ENCODE measurements around the gene ZNF415.
A peak's percentile ranks its signal among the peaks of the same experiment; 100 is the strongest.
"Not testable (repeated sequence)": the region's sequence is repeated elsewhere in the genome, so short reads cannot be mapped to it uniquely, and the experiment has no call there.

ZNF415 gene

GRCh38 chr19:53132141-53132991 lies at the start of gene ZNF415:
ZNF415 (minus strand) TSS chr19:53132910; CDS start chr19:53122676, 10,234 bp downstream.
- DNase-seq (ENCODE audit: low read depth in 2 of 2), result peak; percentile 23 to 39

GRCh38 chr19:53182202-53182601 lies 49.5 kb upstream of the ZNF415 start:
- no peak for DNase-seq (ENCODE audit: low read depth in 2 of 2)

GRCh38 chr19:53177986-53178385 lies 45.3 kb upstream of the ZNF415 start:
- DNase-seq (ENCODE audit: low read depth in 2 of 2), result no peak

- no peak for DNase-seq (ENCODE audit: low read depth in 2 of 2)
Observed at GRCh38 chr19:53172889-53173288, 40.2 kb upstream of the ZNF415 start.

GRCh38 chr19:53165691-53166091 lies 33.0 kb upstream of the ZNF415 start:
- DNase-seq (ENCODE audit: low read depth in 2 of 2), result no peak

DNA sequence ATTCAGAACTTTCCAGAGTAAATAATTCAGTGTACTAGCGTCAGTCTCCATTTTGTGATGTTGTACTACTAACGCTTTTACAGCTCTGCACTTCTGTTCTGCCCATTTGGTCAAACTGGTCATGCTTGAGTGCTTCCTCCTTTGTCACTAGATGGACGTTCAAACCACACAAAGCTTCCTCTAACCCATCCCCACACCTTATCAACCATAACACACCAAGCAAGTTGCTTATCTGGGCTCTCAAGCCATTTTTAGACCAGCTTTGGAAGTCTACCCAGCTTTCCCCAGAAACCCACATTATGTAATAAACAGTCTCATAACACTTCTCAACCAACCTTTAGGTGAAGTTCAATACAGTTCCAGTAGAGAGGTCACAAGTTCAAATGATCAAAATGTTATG lies 28.4 kb upstream of the ZNF415 start:
- no peak for DNase-seq (ENCODE audit: low read depth in 2 of 2)

GRCh38 chr19:53160350-53160749 lies 27.6 kb upstream of the ZNF415 start:
- no peak for DNase-seq (ENCODE audit: low read depth in 2 of 2)

- peak in 1 of 2 donors; percentile 7 for DNase-seq (ENCODE audit: low read depth in 2 of 2)
Observed at GRCh38 chr19:53158119-53158656, 25.5 kb upstream of the ZNF415 start.

GRCh38 chr19:53157626-53158025 lies 24.9 kb upstream of the ZNF415 start:
- DNase-seq (ENCODE audit: low read depth in 2 of 2), result no peak

- DNase-seq (ENCODE audit: low read depth in 2 of 2), result no peak
Observed at GRCh38 chr19:53156850-53157249, 24.1 kb upstream of the ZNF415 start.

- no peak for DNase-seq (ENCODE audit: low read depth in 2 of 2)
Observed at GRCh38 chr19:53147645-53148044, 14.9 kb upstream of the ZNF415 start.

- DNase-seq (ENCODE audit: low read depth in 2 of 2), result no peak
Observed at GRCh38 chr19:53140351-53140750, 7.6 kb upstream of the ZNF415 start.

- no peak for DNase-seq (ENCODE audit: low read depth in 2 of 2)
Observed at GRCh38 chr19:53136432-53136831, 3.7 kb upstream of the ZNF415 start.

- no peak for DNase-seq (ENCODE audit: low read depth in 2 of 2)
Observed at GRCh38 chr19:53131727-53132126, 983 bp downstream of the ZNF415 start.

GRCh38 chr19:53131085-53131590 lies 1.6 kb downstream of the ZNF415 start:
- DNase-seq (ENCODE audit: low read depth in 2 of 2), result no peak

GRCh38 chr19:53130506-53130905 lies 2.2 kb downstream of the ZNF415 start:
- DNase-seq (ENCODE audit: low read depth in 2 of 2), result no peak

DNA sequence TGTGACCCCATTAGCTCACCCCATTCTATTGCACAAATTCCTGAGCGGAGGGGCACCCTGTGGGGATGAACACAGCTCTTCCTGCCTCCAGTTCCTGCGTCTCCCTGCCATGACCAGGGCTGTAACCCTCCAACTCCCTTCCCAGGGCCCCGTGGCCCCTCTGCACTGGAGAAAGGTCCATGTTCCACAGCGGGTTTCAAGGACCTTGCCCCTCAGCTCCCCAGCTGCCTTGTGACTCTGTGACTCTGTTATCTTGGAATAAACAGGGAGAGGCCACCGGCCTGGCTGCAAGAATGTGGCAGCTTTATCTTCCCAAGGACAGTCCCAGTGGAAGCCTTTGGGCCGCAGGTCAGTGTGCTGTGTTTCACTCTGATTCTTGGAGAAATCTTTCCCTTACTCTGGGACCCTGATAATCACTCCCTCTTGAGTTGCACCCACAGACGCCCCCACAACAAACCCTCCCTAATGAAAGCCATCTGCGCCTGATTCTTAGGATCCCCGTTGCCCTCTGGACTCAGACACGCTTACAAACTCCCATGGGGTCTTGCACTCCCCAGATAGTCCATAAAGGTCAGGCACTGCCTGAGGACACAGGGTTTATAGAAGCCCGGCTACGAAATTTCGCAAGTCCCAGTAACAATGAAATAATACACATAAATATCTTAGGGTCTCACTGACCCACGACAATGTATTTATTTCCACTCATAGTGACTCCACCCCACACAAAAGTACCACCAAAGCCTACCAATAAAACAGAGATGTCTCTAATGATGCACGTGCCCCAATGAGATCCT lies 5.8 kb downstream of the ZNF415 start:
- DNase-seq (ENCODE audit: low read depth in 2 of 2), result not testable (repeated sequence)

GRCh38 chr19:53123400-53123799 lies 9.3 kb downstream of the ZNF415 start:
- DNase-seq (ENCODE audit: low read depth in 2 of 2), result no peak

- DNase-seq (ENCODE audit: low read depth in 2 of 2), result no peak
Observed at GRCh38 chr19:53112286-53112685, 20.4 kb downstream of the ZNF415 start.

DNA sequence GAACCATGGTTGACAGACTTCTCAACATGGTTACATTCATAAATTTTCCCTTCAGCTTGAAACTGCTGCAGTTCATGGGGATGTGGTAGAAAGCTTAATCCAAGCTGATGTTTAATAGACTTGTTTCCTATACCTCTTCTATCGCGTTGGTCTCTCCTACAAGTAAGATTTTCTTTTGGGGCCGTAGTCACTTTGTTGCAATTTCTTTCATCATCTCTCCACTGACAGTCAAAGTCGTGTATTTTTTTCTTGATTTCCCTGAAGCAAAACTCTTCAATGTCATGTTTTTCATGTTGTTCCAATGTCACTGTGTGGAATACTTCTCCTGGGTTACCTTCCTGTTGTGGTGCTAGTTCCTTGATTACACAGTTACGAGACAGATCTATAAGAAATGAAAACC lies 23.2 kb downstream of the ZNF415 start:
- no peak for DNase-seq (ENCODE audit: low read depth in 2 of 2)

GRCh38 chr19:53103234-53104203 lies 29.2 kb downstream of the ZNF415 start, which contains the start of gene ZNF160:
ZNF160 (minus strand) TSS chr19:53103422; CDS start chr19:53086276, 17,146 bp downstream.
- DNase-seq (ENCODE audit: low read depth in 2 of 2), result peak; percentile 95 to 98
